HL-60 (cell line): ENCODE data around the gene MAP3K5.
"Not testable (repeated sequence)": the region's sequence is repeated elsewhere in the genome, so short reads cannot be mapped to it uniquely, and the experiment has no call there.

ENCODE experiments used
- DNase-seq, 2 experiments: peaks; one replicate each; pipeline ENCODE4 v3.0.0-alpha.2; 2010 to 2020; ENCODE audit warnings: low read depth in 1 of 2, low spot score in 1 of 2
- H3K27ac ChIP-seq: fragments of 250-450 bp; sonication (Bioruptor Pico); replicated peaks from 2 replicates; pipeline ENCODE4 v1.5.1; 2020; ENCODE audit warnings: mild to moderate bottlenecking, moderate library complexity
- H3K27me3 ChIP-seq: fragments of 250-450 bp; sonication (Bioruptor Pico); 2 replicates; pipeline ENCODE4 v1.5.1; 2021; ENCODE audit warnings: mild to moderate bottlenecking, moderate library complexity; ENCODE audit not compliant: insufficient read depth, poor library complexity, severe bottlenecking
- H3K4me3 ChIP-seq: replicated peaks from 2 replicates; pipeline ENCODE4 v1.5.1; 2011; ENCODE audit warnings: mild to moderate bottlenecking, control low read depth, low read length; ENCODE audit not compliant: insufficient read depth
- GABPA ChIP-seq: IDR thresholded peaks from 2 replicates; pipeline ENCODE4 v1.6.1; 2012; ENCODE audit warnings: low read depth
- POLR2AphosphoS5 ChIP-seq: IDR thresholded peaks from 2 replicates; pipeline ENCODE4 v1.6.1; 2012; ENCODE audit warnings: low read depth
- SPI1 ChIP-seq: IDR thresholded peaks from 2 replicates; pipeline ENCODE4 v1.6.1; 2012; ENCODE audit warnings: low read depth, mild to moderate bottlenecking, borderline replicate concordance
- TF ChIP-seq, protein P1 (sequence below): IDR thresholded peaks from one replicate; pipeline ENCODE4 v1.5.1; 2011; ENCODE audit warnings: low read length, control low read depth, inconsistent platforms; ENCODE audit not compliant: insufficient read depth
- TF ChIP-seq, protein P2 (sequence below): IDR thresholded peaks from 2 replicates; pipeline ENCODE4 v1.6.1; 2012; ENCODE audit warnings: low read depth; ENCODE audit not compliant: insufficient replicate concordance

MAP3K5 gene

DNA sequence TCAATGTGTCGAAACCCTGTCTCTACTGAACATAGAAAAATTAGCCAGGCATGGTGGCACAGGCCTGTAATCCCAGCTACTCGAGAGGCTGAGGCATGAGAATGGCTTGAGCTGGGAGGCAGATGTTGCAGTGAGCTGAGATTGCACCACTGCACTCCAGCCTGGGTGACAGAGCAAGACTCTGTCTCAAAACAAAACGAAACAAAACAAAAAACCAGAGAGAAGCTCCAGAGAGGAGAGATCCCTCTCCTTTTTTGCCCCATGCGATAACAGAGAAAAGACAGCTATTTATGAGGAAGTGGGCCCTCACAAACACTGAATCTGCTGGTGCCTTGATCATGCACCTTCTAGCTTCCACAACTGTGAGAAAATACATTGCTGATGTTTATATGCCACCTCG, 31.5 kb downstream of the MAP3K5 start:
- DNase-seq, result peak in 1 of 2 experiments; percentile 45
- TF ChIP-seq SPI1, result peak; percentile 91
- not testable (repeated sequence) for H3K27me3 ChIP-seq, H3K4me3 ChIP-seq
- peak overlapping the region; percentile 51 for H3K27ac ChIP-seq

- TF ChIP-seq, protein P1, sequence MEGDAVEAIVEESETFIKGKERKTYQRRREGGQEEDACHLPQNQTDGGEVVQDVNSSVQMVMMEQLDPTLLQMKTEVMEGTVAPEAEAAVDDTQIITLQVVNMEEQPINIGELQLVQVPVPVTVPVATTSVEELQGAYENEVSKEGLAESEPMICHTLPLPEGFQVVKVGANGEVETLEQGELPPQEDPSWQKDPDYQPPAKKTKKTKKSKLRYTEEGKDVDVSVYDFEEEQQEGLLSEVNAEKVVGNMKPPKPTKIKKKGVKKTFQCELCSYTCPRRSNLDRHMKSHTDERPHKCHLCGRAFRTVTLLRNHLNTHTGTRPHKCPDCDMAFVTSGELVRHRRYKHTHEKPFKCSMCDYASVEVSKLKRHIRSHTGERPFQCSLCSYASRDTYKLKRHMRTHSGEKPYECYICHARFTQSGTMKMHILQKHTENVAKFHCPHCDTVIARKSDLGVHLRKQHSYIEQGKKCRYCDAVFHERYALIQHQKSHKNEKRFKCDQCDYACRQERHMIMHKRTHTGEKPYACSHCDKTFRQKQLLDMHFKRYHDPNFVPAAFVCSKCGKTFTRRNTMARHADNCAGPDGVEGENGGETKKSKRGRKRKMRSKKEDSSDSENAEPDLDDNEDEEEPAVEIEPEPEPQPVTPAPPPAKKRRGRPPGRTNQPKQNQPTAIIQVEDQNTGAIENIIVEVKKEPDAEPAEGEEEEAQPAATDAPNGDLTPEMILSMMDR, result no peak
- TF ChIP-seq GABPA (no peak), SPI1 (no peak), POLR2AphosphoS5 (no peak)
- TF ChIP-seq, protein P2, sequence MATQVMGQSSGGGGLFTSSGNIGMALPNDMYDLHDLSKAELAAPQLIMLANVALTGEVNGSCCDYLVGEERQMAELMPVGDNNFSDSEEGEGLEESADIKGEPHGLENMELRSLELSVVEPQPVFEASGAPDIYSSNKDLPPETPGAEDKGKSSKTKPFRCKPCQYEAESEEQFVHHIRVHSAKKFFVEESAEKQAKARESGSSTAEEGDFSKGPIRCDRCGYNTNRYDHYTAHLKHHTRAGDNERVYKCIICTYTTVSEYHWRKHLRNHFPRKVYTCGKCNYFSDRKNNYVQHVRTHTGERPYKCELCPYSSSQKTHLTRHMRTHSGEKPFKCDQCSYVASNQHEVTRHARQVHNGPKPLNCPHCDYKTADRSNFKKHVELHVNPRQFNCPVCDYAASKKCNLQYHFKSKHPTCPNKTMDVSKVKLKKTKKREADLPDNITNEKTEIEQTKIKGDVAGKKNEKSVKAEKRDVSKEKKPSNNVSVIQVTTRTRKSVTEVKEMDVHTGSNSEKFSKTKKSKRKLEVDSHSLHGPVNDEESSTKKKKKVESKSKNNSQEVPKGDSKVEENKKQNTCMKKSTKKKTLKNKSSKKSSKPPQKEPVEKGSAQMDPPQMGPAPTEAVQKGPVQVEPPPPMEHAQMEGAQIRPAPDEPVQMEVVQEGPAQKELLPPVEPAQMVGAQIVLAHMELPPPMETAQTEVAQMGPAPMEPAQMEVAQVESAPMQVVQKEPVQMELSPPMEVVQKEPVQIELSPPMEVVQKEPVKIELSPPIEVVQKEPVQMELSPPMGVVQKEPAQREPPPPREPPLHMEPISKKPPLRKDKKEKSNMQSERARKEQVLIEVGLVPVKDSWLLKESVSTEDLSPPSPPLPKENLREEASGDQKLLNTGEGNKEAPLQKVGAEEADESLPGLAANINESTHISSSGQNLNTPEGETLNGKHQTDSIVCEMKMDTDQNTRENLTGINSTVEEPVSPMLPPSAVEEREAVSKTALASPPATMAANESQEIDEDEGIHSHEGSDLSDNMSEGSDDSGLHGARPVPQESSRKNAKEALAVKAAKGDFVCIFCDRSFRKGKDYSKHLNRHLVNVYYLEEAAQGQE, result no peak
- Histone ChIP-seq H3K27ac (no peak overlapping the region), H3K27me3 (no peaks in the 10 kb centered on the region), H3K4me3 (no peak overlapping the region)
- no peak for DNase-seq
Measured at GRCh38 chr6:136757150-136757549, 35.1 kb downstream of the MAP3K5 start.

DNA sequence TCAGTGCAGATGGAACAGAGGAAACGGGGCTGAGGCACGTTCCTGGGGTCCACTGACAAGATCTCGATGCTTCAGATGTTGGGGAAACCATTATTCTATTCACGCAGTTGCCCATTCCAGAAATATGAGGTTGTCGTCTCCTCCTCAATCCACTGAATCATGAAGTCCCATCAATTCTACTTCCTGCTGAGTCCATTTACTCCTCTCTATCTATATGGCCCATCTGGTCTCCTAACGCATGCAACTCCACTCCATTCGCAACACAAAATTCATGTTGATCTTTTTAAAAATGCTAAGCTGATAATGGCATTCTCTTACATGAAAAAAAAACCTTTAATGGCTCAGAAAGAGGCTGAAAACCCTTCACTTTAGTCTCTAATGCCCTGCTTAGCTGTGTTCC, 37.5 kb downstream of the MAP3K5 start:
- Histone ChIP-seq H3K27me3 (no peaks in the 10 kb centered on the region), H3K27ac (no peak overlapping the region), H3K4me3 (no peak overlapping the region)
- DNase-seq, result no peak
- TF ChIP-seq GABPA (no peak), SPI1 (no peak), POLR2AphosphoS5 (no peak)
- TF ChIP-seq, protein P2, result no peak
- TF ChIP-seq, protein P1, result no peak

- Histone ChIP-seq H3K27me3 (no peaks in the 10 kb centered on the region), H3K27ac (no peak overlapping the region), H3K4me3 (no peak overlapping the region)
- TF ChIP-seq POLR2AphosphoS5 (no peak), GABPA (no peak), SPI1 (no peak)
- TF ChIP-seq, protein P2, result no peak
- TF ChIP-seq, protein P1, result no peak
- no peak for DNase-seq
Measured at GRCh38 chr6:136753624-136754023, 38.7 kb downstream of the MAP3K5 start.
